GM12872 (cell line): ENCODE data around the gene CDK7.

Experiments used
- TF ChIP-seq, protein P1 (sequence below): IDR thresholded peaks from 3 replicates; pipeline ENCODE4 v1.5.1; 2011; ENCODE audit warnings: low read depth, mild to moderate bottlenecking, low read length, moderate library complexity; ENCODE audit not compliant: insufficient read depth

The CDK7 gene

GRCh38 chr5:69211200-69211599 is 23.5 kb upstream of the CDK7 start:
- TF ChIP-seq, protein P1, sequence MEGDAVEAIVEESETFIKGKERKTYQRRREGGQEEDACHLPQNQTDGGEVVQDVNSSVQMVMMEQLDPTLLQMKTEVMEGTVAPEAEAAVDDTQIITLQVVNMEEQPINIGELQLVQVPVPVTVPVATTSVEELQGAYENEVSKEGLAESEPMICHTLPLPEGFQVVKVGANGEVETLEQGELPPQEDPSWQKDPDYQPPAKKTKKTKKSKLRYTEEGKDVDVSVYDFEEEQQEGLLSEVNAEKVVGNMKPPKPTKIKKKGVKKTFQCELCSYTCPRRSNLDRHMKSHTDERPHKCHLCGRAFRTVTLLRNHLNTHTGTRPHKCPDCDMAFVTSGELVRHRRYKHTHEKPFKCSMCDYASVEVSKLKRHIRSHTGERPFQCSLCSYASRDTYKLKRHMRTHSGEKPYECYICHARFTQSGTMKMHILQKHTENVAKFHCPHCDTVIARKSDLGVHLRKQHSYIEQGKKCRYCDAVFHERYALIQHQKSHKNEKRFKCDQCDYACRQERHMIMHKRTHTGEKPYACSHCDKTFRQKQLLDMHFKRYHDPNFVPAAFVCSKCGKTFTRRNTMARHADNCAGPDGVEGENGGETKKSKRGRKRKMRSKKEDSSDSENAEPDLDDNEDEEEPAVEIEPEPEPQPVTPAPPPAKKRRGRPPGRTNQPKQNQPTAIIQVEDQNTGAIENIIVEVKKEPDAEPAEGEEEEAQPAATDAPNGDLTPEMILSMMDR, result no peak

DNA sequence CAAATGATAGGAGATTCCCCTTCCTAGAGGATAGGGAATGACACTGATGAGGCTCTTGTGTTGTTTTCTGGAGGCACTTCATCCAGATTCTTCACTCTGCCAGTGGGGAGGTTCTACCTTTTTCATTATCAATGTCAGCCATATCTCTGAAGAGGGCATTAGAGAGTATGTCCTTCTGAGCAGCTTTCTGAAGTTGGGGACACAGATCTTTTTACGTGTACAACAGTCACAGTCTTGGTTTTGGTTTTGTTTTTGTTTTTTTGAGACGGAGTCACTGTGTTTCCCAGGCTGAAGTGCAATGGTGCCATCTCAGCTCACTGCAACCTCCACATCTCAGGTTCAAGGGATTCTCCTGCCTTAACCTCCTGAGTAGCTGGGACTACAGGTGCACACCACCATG is 22.7 kb upstream of the CDK7 start:
- TF ChIP-seq, protein P1, result no peak

GRCh38 chr5:69213513-69214215 is 21.0 kb upstream of the CDK7 start:
- TF ChIP-seq, protein P1, result no peak

DNA sequence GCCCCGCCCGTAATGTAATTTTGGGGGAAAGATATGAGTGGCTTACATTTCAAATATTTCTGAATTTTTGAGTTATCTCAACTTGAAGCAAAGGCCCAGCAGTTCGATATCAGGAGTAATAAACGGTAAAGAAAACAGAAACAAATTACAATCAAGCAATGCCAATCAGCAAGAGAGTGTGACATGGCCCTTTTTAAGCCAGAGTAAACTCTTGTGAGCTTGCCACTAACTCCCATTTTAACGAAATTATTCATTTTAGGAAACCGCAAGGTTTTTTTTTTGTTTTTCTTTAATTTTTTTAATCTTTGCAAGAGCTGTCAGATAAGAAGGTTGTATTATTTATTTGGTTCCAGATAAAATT is 17.6 kb upstream of the CDK7 start:
- TF ChIP-seq, protein P1, result no peak

DNA sequence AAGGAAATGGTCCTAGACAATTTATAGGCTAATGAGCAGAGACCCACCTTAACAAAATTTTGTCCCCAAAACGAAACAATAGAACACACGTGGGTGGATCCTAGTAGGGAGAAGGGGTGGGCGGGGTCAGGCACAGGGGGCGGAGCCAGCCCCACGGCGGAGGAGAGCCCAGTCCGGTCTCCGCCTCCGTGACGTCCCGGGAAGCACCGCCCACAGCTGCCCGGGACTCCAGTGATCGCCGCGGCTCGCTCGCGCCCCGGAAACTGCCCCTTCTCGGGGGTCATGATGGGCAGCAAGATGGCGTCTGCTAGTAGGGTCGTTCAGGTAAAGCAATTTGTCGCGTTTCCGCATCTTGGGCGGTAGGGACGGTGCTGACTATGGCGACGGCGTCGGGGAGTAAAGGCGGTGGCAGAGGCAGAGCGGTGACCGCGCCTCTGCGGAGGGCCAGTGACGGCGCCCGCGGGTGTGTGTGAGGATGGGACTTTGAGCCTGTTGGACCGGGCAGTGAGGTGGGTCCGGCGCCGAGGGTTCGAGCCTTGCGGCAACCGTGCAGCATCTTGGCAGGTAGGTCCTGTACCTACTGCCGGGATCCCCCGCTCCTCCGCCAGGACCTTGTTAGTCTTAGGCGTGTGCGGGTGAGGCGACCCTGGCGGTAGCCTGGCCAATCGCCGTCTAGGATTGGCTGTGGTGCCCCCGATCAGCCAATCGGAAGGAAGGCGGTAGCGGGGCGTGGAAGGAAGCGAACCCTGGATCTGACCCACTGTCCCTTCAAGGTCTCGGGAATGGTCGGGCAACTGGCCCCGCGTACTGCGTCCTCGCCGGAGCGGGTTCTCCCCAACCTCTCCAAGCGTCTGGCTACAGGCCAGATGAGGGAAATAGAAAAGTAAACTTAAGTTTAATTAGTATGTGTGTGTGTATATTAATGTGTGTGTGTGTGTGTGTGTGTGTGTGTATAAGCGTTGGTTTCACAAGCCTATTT is 16.8 kb upstream of the CDK7 start:
- TF ChIP-seq, protein P1, result no peak

DNA sequence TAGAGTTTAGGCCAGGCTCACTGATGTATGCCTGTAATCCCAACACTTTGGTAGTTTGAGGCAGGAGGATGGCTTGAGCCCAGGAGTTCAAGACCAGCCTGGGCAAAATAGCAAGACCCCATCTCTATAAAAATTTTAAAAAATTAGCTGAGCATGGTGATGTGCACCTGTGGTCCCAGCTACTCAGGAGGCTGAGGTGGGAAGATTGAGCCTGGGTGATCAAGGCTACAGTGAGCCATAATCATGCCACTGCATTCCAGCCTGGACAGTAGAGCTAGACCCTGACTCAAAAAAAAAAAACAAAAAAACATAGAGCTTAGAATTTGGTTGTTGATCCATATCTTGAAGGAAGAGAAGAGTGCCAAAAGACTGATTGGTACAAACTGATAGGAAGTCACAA is 14.7 kb upstream of the CDK7 start:
- TF ChIP-seq, protein P1, result no peak

DNA sequence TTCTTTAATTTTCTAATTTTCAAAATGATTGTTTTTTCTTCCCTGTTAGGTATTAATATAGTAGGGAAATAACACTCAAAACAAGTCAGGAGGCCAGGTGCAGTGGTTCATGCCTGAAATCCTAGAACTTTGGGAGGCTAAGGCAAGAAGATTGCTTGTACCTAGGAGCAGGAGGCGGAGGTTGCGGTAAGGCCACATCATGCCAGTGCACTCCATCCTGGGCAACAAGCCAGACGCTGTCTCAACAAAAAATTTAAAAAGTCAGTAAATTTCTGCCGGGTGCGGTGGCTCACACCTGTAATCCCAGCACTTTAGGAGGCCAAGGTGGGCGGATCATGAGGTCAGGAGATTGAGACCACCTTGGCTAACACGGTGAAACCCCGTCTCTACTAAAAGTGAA is 10.2 kb upstream of the CDK7 start:
- TF ChIP-seq, protein P1, result no peak
